Activated T-helper 2 cell treated with anti-CD3 and anti-CD28 coated beads, Interferon-gamma antibody, Interleukin-2, Interleukin-4, amounts not matched to agents 10 μg/mL and 5 μg/mL and 100 μg/mL, durations not matched to agents 14 hours and 24 hours and 36 hours (primary cell): ENCODE data around the gene FAM171A2. TPM values are rescaled to one million over a fixed set of nuclear protein-coding genes. Genes with fewer than 3 reads are reported as not detected.

Experiments
- total RNA-seq: library from RNA; stranded (reverse); gene quantifications from 2 replicates; pipeline ENCODE4 v1.2.3, GENCODE V29; 2022

FAM171A2 gene
- total RNA-seq, 1 donor from 2014 or later: 0.32 TPM

Other genes with a start within 250 kb of the FAM171A2 start
- gene HDAC5, start 240.2 kb downstream of the FAM171A2 start, total RNA-seq: 18.7 and 19.9 TPM in 2 replicates
- 20.7 and 24.1 TPM in 2 replicates for gene HROB, start 221.9 kb downstream of the FAM171A2 start, total RNA-seq
- 0.21 and 0.59 TPM in 2 replicates for gene ASB16, start 193.1 kb downstream of the FAM171A2 start, total RNA-seq
- gene TMUB2, start 176.9 kb downstream of the FAM171A2 start, total RNA-seq: 20.4 and 20.9 TPM in 2 replicates
- 107 and 113 TPM in 2 replicates for gene ATXN7L3, start 164.0 kb downstream of the FAM171A2 start, total RNA-seq
- gene UBTF, start 144.2 kb downstream of the FAM171A2 start, total RNA-seq: 177 and 181 TPM in 2 replicates
- not detected in 2 replicates for gene SLC4A1, start 95.7 kb downstream of the FAM171A2 start, total RNA-seq
- gene RUNDC3A, start 55.3 kb downstream of the FAM171A2 start, total RNA-seq: 0.16 and 0.18 TPM in 2 replicates
- gene SLC25A39, start 39.0 kb downstream of the FAM171A2 start, total RNA-seq: 132 and 141 TPM in 2 replicates
- gene GRN, start 18.6 kb downstream of the FAM171A2 start, total RNA-seq: 37.8 and 41.4 TPM in 2 replicates
- gene ITGA2B, start 25.8 kb upstream of the FAM171A2 start, total RNA-seq: 1.5 and 2.7 TPM in 2 replicates
- gene GPATCH8, start 139.6 kb upstream of the FAM171A2 start, total RNA-seq: 44.7 and 49.6 TPM in 2 replicates
- gene FZD2, start 193.6 kb upstream of the FAM171A2 start, total RNA-seq: 0.53 and 0.57 TPM in 2 replicates